NCI-H526 (cell line): ENCODE measurements around the gene FBXO17.
"Not testable (repeated sequence)": the region's sequence is repeated elsewhere in the genome, so short reads cannot be mapped to it uniquely, and the experiment has no call there.

Source experiments
- DNase-seq, 2 experiments: peaks; one replicate each; lab custom pipeline; 2025; lab: John Stamatoyannopoulos, UW

The FBXO17 gene

GRCh38 chr19:38979812-38980211, 4.3 kb upstream of the FBXO17 start:
- no peak for DNase-seq

- no peak for DNase-seq
Observed at GRCh38 chr19:38978326-38978689, 2.8 kb upstream of the FBXO17 start.

- no peak for DNase-seq
Observed at GRCh38 chr19:38977445-38978325, 2.1 kb upstream of the FBXO17 start.

GRCh38 chr19:38975861-38976271, 324 bp upstream of the FBXO17 start:
- peak; percentile 38 to 74 for DNase-seq

GRCh38 chr19:38974624-38975213, 823 bp downstream of the FBXO17 start:
- DNase-seq, result peak in 1 of 2 experiments; percentile 38

GRCh38 chr19:38971672-38972071, 3.9 kb downstream of the FBXO17 start:
- DNase-seq, result no peak

GRCh38 chr19:38970664-38971532, 4.6 kb downstream of the FBXO17 start:
- no peak for DNase-seq

GRCh38 chr19:38966149-38966548, 9.4 kb downstream of the FBXO17 start:
- DNase-seq, result not testable (repeated sequence)

- no peak for DNase-seq
Observed at GRCh38 chr19:38964738-38965137, 10.8 kb downstream of the FBXO17 start.

- no peak for DNase-seq
Observed at GRCh38 chr19:38959618-38960017, 15.9 kb downstream of the FBXO17 start.

- DNase-seq, result no peak
Observed at GRCh38 chr19:38958301-38958700, 17.2 kb downstream of the FBXO17 start.

GRCh38 chr19:38956264-38956663, 19.3 kb downstream of the FBXO17 start:
- DNase-seq, result no peak

- DNase-seq, result no peak
Observed at GRCh38 chr19:38953677-38954076, 21.9 kb downstream of the FBXO17 start.

GRCh38 chr19:38952395-38953165, 23.0 kb downstream of the FBXO17 start:
- peak; percentile 16 to 75 for DNase-seq

GRCh38 chr19:38951187-38951586, 24.4 kb downstream of the FBXO17 start:
- no peak for DNase-seq

- DNase-seq, result peak; percentile 92 to 100
Observed at GRCh38 chr19:38949580-38950367, 25.8 kb downstream of the FBXO17 start.

GRCh38 chr19:38946229-38947010, 29.1 kb downstream of the FBXO17 start:
- DNase-seq, result no peak

- DNase-seq, result no peak
Observed at GRCh38 chr19:38945562-38946228, 29.8 kb downstream of the FBXO17 start.

- no peak for DNase-seq
Observed at GRCh38 chr19:38944981-38945506, 30.5 kb downstream of the FBXO17 start.
